ENCODE data around the gene RIT2. TPM values are rescaled to one million over a fixed set of nuclear protein-coding genes. Genes with fewer than 3 reads are reported as not detected.

Gene RIT2
- total RNA-seq, 1 experiment from 2014 or later, result not detected

GRCh38 chr18:42864876-42865275 is 250.6 kb downstream of the RIT2 start:
- CTCF ChIA-PET, result no interaction called here
- H3K9me3 Mint-ChIP-seq (ENCODE audit: unreplicated experiment), result no peaks in the 10 kb centered on the region

GRCh38 chr18:42861271-42861670 is 254.2 kb downstream of the RIT2 start:
- Mint-ChIP-seq H3K36me3 (ENCODE audit: insufficient read depth, unreplicated experiment) (no peaks in the 10 kb centered on the region), H3K4me3 (ENCODE audit: unreplicated experiment) (no peak overlapping the region), H3K4me1 (ENCODE audit: insufficient read depth, unreplicated experiment) (peaks cover 5% of the 10 kb centered on the region), H3K27ac (ENCODE audit: low read depth, unreplicated experiment) (no peak overlapping the region), H3K9me3 (ENCODE audit: unreplicated experiment) (no peaks in the 10 kb centered on the region), H3K27me3 (ENCODE audit: insufficient read depth, unreplicated experiment) (peaks cover 45% of the 10 kb centered on the region)
- no peak for TF ChIP-seq CTCF (IDR thresholded peaks at IDR 0.05; ENCODE audit: unreplicated experiment)
- ChIA-PET POLR2A (no interaction called here), CTCF (no interaction called here)
- intact Hi-C loops (cut with micrococcal nuclease), result no loop called here
- no TSS peak for BruUV-seq (replicated peaks)
- DNase-seq (ENCODE audit: unreplicated experiment), result no peak

More at GRCh38 chr18:42864876-42865275, 250.6 kb downstream of the RIT2 start:
- Mint-ChIP-seq H3K27me3 (ENCODE audit: insufficient read depth, unreplicated experiment) (peaks cover 54% of the 10 kb centered on the region), H3K36me3 (ENCODE audit: insufficient read depth, unreplicated experiment) (no peaks in the 10 kb centered on the region), H3K4me3 (ENCODE audit: unreplicated experiment) (no peak overlapping the region), H3K4me1 (ENCODE audit: insufficient read depth, unreplicated experiment) (no peaks in the 10 kb centered on the region), H3K27ac (ENCODE audit: low read depth, unreplicated experiment) (no peak overlapping the region)
- BruUV-seq (replicated peaks), result no TSS peak
- POLR2A ChIA-PET, result no interaction called here
- no peak for DNase-seq (ENCODE audit: unreplicated experiment)
- no peak for TF ChIP-seq CTCF (IDR thresholded peaks at IDR 0.05; ENCODE audit: unreplicated experiment)
- intact Hi-C loops (cut with micrococcal nuclease), result no loop called here

GRCh38 chr18:42860548-42860947 is 254.9 kb downstream of the RIT2 start:
- no TSS peak for BruUV-seq (replicated peaks)
- DNase-seq (ENCODE audit: unreplicated experiment), result no peak
- ChIA-PET POLR2A (interaction anchor here (0.7 kb wide), 1 partner anchor 52 kb away, joined by 3 read pairs; no protein-coding TSS in a partner anchor), CTCF (interaction anchor here (0.7 to 1.1 kb wide), 2 partner anchors 22 to 825 kb away, joined by 3 read pairs; no protein-coding TSS in a partner anchor)
- H3K36me3 Mint-ChIP-seq (ENCODE audit: insufficient read depth, unreplicated experiment), result no peaks in the 10 kb centered on the region
- intact Hi-C loops (cut with micrococcal nuclease), result no loop called here
- TF ChIP-seq CTCF (IDR thresholded peaks at IDR 0.05; ENCODE audit: unreplicated experiment), result no peak
- peaks cover 5% of the 10 kb centered on the region for H3K4me1 Mint-ChIP-seq (ENCODE audit: insufficient read depth, unreplicated experiment)
- peaks cover 38% of the 10 kb centered on the region for H3K27me3 Mint-ChIP-seq (ENCODE audit: insufficient read depth, unreplicated experiment)
- no peak overlapping the region for H3K27ac Mint-ChIP-seq (ENCODE audit: low read depth, unreplicated experiment)
- H3K4me3 Mint-ChIP-seq (ENCODE audit: unreplicated experiment), result no peak overlapping the region
- no peaks in the 10 kb centered on the region for H3K9me3 Mint-ChIP-seq (ENCODE audit: unreplicated experiment)

GRCh38 chr18:42860011-42860410 is 255.5 kb downstream of the RIT2 start:
- ChIA-PET POLR2A (interaction anchor here (0.7 kb wide), 2 partner anchors 53 to 277 kb away, joined by 3 read pairs; no protein-coding TSS in a partner anchor), CTCF (interaction anchor here (0.7 to 1.1 kb wide), 3 partner anchors 21 to 824 kb away, joined by 3 read pairs; no protein-coding TSS in a partner anchor)
- DNase-seq (ENCODE audit: unreplicated experiment), result peak; percentile 49
- intact Hi-C loops (cut with micrococcal nuclease), result no loop called here
- TF ChIP-seq CTCF (IDR thresholded peaks at IDR 0.05; ENCODE audit: unreplicated experiment), result no peak
- no peak overlapping the region for H3K27ac Mint-ChIP-seq (ENCODE audit: low read depth, unreplicated experiment)
- H3K27me3 Mint-ChIP-seq (ENCODE audit: insufficient read depth, unreplicated experiment), result peaks cover 32% of the 10 kb centered on the region
- peaks cover 5% of the 10 kb centered on the region for H3K4me1 Mint-ChIP-seq (ENCODE audit: insufficient read depth, unreplicated experiment)
- H3K36me3 Mint-ChIP-seq (ENCODE audit: insufficient read depth, unreplicated experiment), result no peaks in the 10 kb centered on the region
- no TSS peak for BruUV-seq (replicated peaks)
- no peak overlapping the region for H3K4me3 Mint-ChIP-seq (ENCODE audit: unreplicated experiment)
- H3K9me3 Mint-ChIP-seq (ENCODE audit: unreplicated experiment), result no peaks in the 10 kb centered on the region
